NB4 (cell line): ENCODE data around the gene RRP1B.

Experiments used
- DNase-seq: peaks from one replicate; pipeline ENCODE4 v3.0.0; 2010; ENCODE audit warnings: low read depth
- H3K4me3 ChIP-seq: one replicate; pipeline ENCODE4 v1.5.1; 2011; ENCODE audit warnings: mild to moderate bottlenecking, low read depth, low read length, moderate library complexity
- MAX ChIP-seq: IDR thresholded peaks from 2 replicates; pipeline ENCODE4 v1.6.1; 2011; ENCODE audit warnings: low read depth, low read length
- MYC ChIP-seq: IDR thresholded peaks from 2 replicates; pipeline ENCODE4 v1.6.1; 2011; ENCODE audit warnings: low read depth, low read length
- POLR2A ChIP-seq: IDR thresholded peaks from 2 replicates; pipeline ENCODE4 v1.6.1; 2011; ENCODE audit warnings: mild to moderate bottlenecking; ENCODE audit not compliant: insufficient read length; ENCODE audit errors: extremely low read depth
- TF ChIP-seq, protein P1 (sequence below): IDR thresholded peaks from one replicate; pipeline ENCODE4 v1.5.1; 2012; ENCODE audit warnings: low read depth, low read length

The RRP1B gene

GRCh38 chr21:43654806-43655489 lies 4.4 kb upstream of the RRP1B start:
- H3K4me3 ChIP-seq = no peak overlapping the region
- no peak for TF ChIP-seq POLR2A
- TF ChIP-seq, protein P1, sequence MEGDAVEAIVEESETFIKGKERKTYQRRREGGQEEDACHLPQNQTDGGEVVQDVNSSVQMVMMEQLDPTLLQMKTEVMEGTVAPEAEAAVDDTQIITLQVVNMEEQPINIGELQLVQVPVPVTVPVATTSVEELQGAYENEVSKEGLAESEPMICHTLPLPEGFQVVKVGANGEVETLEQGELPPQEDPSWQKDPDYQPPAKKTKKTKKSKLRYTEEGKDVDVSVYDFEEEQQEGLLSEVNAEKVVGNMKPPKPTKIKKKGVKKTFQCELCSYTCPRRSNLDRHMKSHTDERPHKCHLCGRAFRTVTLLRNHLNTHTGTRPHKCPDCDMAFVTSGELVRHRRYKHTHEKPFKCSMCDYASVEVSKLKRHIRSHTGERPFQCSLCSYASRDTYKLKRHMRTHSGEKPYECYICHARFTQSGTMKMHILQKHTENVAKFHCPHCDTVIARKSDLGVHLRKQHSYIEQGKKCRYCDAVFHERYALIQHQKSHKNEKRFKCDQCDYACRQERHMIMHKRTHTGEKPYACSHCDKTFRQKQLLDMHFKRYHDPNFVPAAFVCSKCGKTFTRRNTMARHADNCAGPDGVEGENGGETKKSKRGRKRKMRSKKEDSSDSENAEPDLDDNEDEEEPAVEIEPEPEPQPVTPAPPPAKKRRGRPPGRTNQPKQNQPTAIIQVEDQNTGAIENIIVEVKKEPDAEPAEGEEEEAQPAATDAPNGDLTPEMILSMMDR = no peak
- TF ChIP-seq MYC = no peak
- TF ChIP-seq MAX = no peak
- no peak for DNase-seq

DNA sequence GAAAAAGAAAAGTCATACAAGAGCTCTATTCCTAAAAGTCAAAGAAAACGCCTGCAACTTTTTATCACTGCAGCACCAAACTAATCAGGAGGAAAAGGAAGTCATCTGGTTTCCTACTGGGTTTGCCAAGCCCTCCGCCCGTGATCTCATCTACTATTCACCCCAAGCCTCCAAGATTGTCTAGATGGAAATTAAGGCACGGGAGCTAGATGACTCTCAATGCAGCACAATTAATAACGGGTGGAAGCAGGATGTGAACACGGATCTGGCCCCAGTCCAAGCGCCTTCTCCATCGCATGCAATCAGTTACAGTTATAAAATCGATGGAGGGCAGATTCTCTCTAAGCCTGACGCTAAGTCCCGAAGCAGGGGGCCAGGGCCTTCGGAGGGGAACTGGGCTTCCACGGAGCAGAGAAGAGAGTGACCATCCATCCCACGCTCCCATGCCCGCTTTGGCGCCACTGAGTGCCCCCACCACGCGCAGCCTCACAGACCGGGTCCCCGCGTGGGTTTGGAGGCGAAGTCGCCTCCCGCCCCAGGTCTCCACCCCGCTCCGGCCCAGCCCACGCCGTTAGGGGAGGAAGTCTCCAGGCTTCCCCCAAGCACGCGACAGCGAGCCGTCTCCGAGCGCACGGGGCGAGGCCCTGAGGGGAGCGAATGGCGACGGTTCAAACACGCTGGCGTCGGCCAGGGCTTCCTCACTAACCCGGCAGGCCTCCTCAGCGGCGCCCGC lies 1.8 kb upstream of the RRP1B start:
- TF ChIP-seq MAX (no peak), MYC (no peak), POLR2A (no peak)
- TF ChIP-seq, protein P1 = no peak
- no peak for DNase-seq
- no peak overlapping the region for H3K4me3 ChIP-seq

GRCh38 chr21:43658088-43658741 lies 1.1 kb upstream of the RRP1B start:
- DNase-seq = no peak
- no peak overlapping the region for H3K4me3 ChIP-seq
- TF ChIP-seq MYC (no peak), MAX (no peak)
- TF ChIP-seq, protein P1 = no peak

GRCh38 chr21:43658769-43659135 lies 608 bp upstream of the RRP1B start:
- no peak for DNase-seq
- TF ChIP-seq MAX (no peak), MYC (no peak), POLR2A (no peak)
- TF ChIP-seq, protein P1 = no peak

DNA sequence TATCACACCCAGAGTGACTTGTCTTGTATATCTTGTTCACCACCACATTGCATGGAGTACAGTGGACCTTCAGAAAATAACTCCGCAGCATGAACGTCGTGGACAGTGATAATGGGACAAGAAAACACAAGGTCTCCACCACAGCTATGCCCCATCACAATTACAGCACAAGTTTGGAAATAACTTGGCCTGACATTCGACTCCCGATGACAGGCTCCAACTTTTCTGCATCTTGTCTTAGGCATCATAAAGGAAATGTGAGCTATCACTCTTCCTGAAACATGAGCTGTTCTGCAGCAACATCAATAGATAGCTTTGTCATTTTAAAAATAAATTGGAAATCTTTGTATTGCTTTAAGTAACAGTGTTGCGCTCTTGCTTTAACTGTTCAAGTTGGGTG lies 2.9 kb downstream of the RRP1B start:
- DNase-seq = no peak
- no peak overlapping the region for H3K4me3 ChIP-seq
- TF ChIP-seq MAX = no peak
- no peak for TF ChIP-seq POLR2A
- TF ChIP-seq, protein P1 = no peak
- TF ChIP-seq MYC = no peak

More at GRCh38 chr21:43658769-43659135, 608 bp upstream of the RRP1B start:
- H3K4me3 ChIP-seq = no peak overlapping the region
